WTC11 (cell line): ENCODE measurements around the gene HHIPL1. TPM values are rescaled to one million over a fixed set of nuclear protein-coding genes. Genes with fewer than 3 reads are reported as not detected.

Experiments
- ATAC-seq: fragments of 200-7000 bp; cut with Tn5 transposase; 2 replicates; pipeline ENCODE4 v1.10.0; 2021; ENCODE audit warnings: mild to moderate bottlenecking, moderate library complexity
- CTCF ChIA-PET: fragments of 300-600 bp; sonication (Branson Sonifier 250); formaldehyde crosslinking; loops from one replicate; lab custom pipeline; 2021; ENCODE audit warnings: antibody characterized with exemption; lab: Charles Lee
- POLR2A ChIA-PET: fragments of 350-600 bp; sonication (Branson Sonifier 250); formaldehyde crosslinking; loops from one replicate; lab custom pipeline; 2021; ENCODE audit warnings: antibody characterized with exemption; lab: Charles Lee
- DNase-seq: peaks from one replicate; pipeline ENCODE4 v3.0.0; 2021; ENCODE audit warnings: low spot score
- H3K27ac Mint-ChIP-seq: 2 replicates; pipeline ENCODE4 v1.8.0; 2021; ENCODE audit warnings: mixed read lengths
- H3K27me3 Mint-ChIP-seq: 2 replicates; pipeline ENCODE4 v1.8.0; 2021; ENCODE audit warnings: low read depth, mild to moderate bottlenecking, moderate library complexity, mixed read lengths
- H3K36me3 Mint-ChIP-seq: 2 replicates; pipeline ENCODE4 v1.8.0; 2021; ENCODE audit warnings: mixed read lengths
- H3K4me1 Mint-ChIP-seq: 2 replicates; pipeline ENCODE4 v1.8.0; 2022; ENCODE audit warnings: mixed read lengths
- H3K4me3 Mint-ChIP-seq: 2 replicates; pipeline ENCODE4 v1.8.0; 2021; ENCODE audit warnings: mild to moderate bottlenecking, moderate library complexity, mixed read lengths
- H3K9me3 Mint-ChIP-seq: 2 replicates; pipeline ENCODE4 v1.8.0; 2021; ENCODE audit warnings: mixed read lengths
- ATF1 ChIP-seq: sonication (generic); formaldehyde crosslinking; IDR thresholded peaks from 2 replicates; pipeline ENCODE4 v1.8.1; 2023; ENCODE audit warnings: mild to moderate bottlenecking, moderate library complexity, missing genetic modification reagents
- ERG ChIP-seq: fragments of 250-450 bp; sonication (Bioruptor Pico); IDR thresholded peaks from 2 replicates; pipeline ENCODE4 v1.8.0; 2021; ENCODE audit warnings: mild to moderate bottlenecking
- FOXK1 ChIP-seq: sonication (generic); formaldehyde crosslinking; IDR thresholded peaks from 2 replicates; pipeline ENCODE4 v1.8.0; 2022; ENCODE audit warnings: mild to moderate bottlenecking, moderate library complexity, missing genetic modification reagents
- GABPB1 ChIP-seq: sonication (generic); formaldehyde crosslinking; IDR thresholded peaks from 2 replicates; pipeline ENCODE4 v1.8.1; 2023; ENCODE audit warnings: mild to moderate bottlenecking, missing genetic modification reagents
- GTF2I ChIP-seq: fragments of 250-450 bp; sonication (Bioruptor Pico); conservative IDR thresholded peaks from 2 replicates; pipeline ENCODE4 v1.4.0; 2021; ENCODE audit warnings: mild to moderate bottlenecking
- JAZF1 ChIP-seq: fragments of 250-450 bp; sonication (Bioruptor Pico); IDR thresholded peaks from 2 replicates; pipeline ENCODE4 v1.9.0; 2021; ENCODE audit warnings: moderate library complexity, mild to moderate bottlenecking, inconsistent platforms
- JUN ChIP-seq: sonication (generic); formaldehyde crosslinking; IDR thresholded peaks from 2 replicates; pipeline ENCODE4 v1.8.0; 2023; ENCODE audit warnings: mild to moderate bottlenecking, missing genetic modification reagents
- MLX ChIP-seq: sonication (generic); formaldehyde crosslinking; IDR thresholded peaks from 2 replicates; pipeline ENCODE4 v1.8.1; 2023; ENCODE audit warnings: mild to moderate bottlenecking, missing genetic modification reagents, moderate library complexity
- MYBL2 ChIP-seq: sonication (generic); formaldehyde crosslinking; IDR thresholded peaks from 2 replicates; pipeline ENCODE4 v1.8.1; 2023; ENCODE audit warnings: mild to moderate bottlenecking, moderate library complexity, missing genetic modification reagents
- NR3C1 ChIP-seq: sonication (generic); formaldehyde crosslinking; conservative IDR thresholded peaks from 2 replicates; pipeline ENCODE4 v1.8.1; 2023; ENCODE audit warnings: low read depth, mild to moderate bottlenecking, missing genetic modification reagents
- SMAD3 ChIP-seq: sonication (generic); formaldehyde crosslinking; IDR thresholded peaks from 2 replicates; pipeline ENCODE4 v1.8.0; 2022; ENCODE audit warnings: missing genetic modification reagents, mild to moderate bottlenecking, borderline replicate concordance
- STAT6 ChIP-seq: sonication (generic); formaldehyde crosslinking; conservative IDR thresholded peaks from 2 replicates; pipeline ENCODE4 v1.8.1; 2023; ENCODE audit warnings: mild to moderate bottlenecking, low read depth, missing genetic modification reagents, moderate library complexity
- TP53 ChIP-seq: sonication (generic); formaldehyde crosslinking; IDR thresholded peaks from 2 replicates; pipeline ENCODE4 v1.8.1; 2023; ENCODE audit warnings: mild to moderate bottlenecking, missing genetic modification reagents
- ZNF219 ChIP-seq: sonication (generic); formaldehyde crosslinking; IDR thresholded peaks from 2 replicates; pipeline ENCODE4 v1.8.0; 2023; ENCODE audit warnings: missing genetic modification reagents, mild to moderate bottlenecking, borderline replicate concordance
- ZNF232 ChIP-seq: sonication (generic); formaldehyde crosslinking; IDR thresholded peaks from 2 replicates; pipeline ENCODE4 v1.8.0; 2022; ENCODE audit warnings: mild to moderate bottlenecking, missing genetic modification reagents
- ZNF263 ChIP-seq: sonication (generic); formaldehyde crosslinking; IDR thresholded peaks from 2 replicates; pipeline ENCODE4 v1.8.1; 2022; ENCODE audit warnings: low read depth, mild to moderate bottlenecking, moderate library complexity, missing genetic modification reagents
- ZNF396 ChIP-seq: fragments of 250-450 bp; sonication (Bioruptor Pico); IDR thresholded peaks from 2 replicates; pipeline ENCODE4 v1.8.0; 2021; ENCODE audit warnings: mild to moderate bottlenecking, moderate library complexity, borderline replicate concordance
- ZNF416 ChIP-seq: fragments of 250-450 bp; sonication (Bioruptor Pico); IDR thresholded peaks from 2 replicates; pipeline ENCODE4 v1.9.0; 2021; ENCODE audit warnings: mild to moderate bottlenecking, inconsistent platforms
- total RNA-seq: library from RNA; stranded (reverse); gene quantifications from 3 replicates; pipeline ENCODE4 v1.2.3, GENCODE V29; 2021
- TF ChIP-seq, protein P1 (sequence below): sonication (generic); formaldehyde crosslinking; IDR thresholded peaks from 2 replicates; pipeline ENCODE4 v1.8.0; 2022; ENCODE audit warnings: mild to moderate bottlenecking, missing genetic modification reagents
- TF ChIP-seq, protein P2 (sequence below): fragments of 250-450 bp; sonication (Bioruptor Pico); IDR thresholded peaks from 2 replicates; pipeline ENCODE4 v1.9.0; 2021; ENCODE audit warnings: moderate library complexity, mild to moderate bottlenecking, inconsistent platforms, borderline replicate concordance
- TF ChIP-seq, protein P3 (sequence below): fragments of 250-450 bp; sonication (Bioruptor Pico); IDR thresholded peaks from 2 replicates; pipeline ENCODE4 v1.9.0; 2021; ENCODE audit warnings: mild to moderate bottlenecking, borderline replicate concordance

The HHIPL1 gene
- total RNA-seq, 1 experiment from 2014 or later: 1.5 TPM

GRCh38 chr14:99608591-99608990 is 36.3 kb upstream of the HHIPL1 start:
- Mint-ChIP-seq H3K4me1 (peaks cover 6% of the 10 kb centered on the region), H3K4me3 (no peak overlapping the region)
- CTCF ChIA-PET: interaction anchor here (1.5 kb wide), 1 partner anchor 14 kb away, joined by 6 read pairs; no protein-coding TSS in a partner anchor
- POLR2A ChIA-PET: no interaction called here
- TF ChIP-seq ZNF416 (CRISPR knock-in tag): no peak
- TF ChIP-seq MYBL2 (CRISPR knock-in tag): no peak
- no peak for TF ChIP-seq GTF2I (CRISPR knock-in tag)
- TF ChIP-seq ZNF219: no peak
- no peak for TF ChIP-seq MLX (CRISPR knock-in tag)
- TF ChIP-seq ZNF232 (CRISPR knock-in tag): no peak
- no peak for TF ChIP-seq FOXK1 (CRISPR knock-in tag)
- TF ChIP-seq, protein P1, sequence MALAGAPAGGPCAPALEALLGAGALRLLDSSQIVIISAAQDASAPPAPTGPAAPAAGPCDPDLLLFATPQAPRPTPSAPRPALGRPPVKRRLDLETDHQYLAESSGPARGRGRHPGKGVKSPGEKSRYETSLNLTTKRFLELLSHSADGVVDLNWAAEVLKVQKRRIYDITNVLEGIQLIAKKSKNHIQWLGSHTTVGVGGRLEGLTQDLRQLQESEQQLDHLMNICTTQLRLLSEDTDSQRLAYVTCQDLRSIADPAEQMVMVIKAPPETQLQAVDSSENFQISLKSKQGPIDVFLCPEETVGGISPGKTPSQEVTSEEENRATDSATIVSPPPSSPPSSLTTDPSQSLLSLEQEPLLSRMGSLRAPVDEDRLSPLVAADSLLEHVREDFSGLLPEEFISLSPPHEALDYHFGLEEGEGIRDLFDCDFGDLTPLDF (CRISPR knock-in tag): no peak
- no peak for TF ChIP-seq GABPB1 (CRISPR knock-in tag)
- no peak for TF ChIP-seq SMAD3
- no peak for TF ChIP-seq ZNF263 (CRISPR knock-in tag)
- TF ChIP-seq, protein P2, sequence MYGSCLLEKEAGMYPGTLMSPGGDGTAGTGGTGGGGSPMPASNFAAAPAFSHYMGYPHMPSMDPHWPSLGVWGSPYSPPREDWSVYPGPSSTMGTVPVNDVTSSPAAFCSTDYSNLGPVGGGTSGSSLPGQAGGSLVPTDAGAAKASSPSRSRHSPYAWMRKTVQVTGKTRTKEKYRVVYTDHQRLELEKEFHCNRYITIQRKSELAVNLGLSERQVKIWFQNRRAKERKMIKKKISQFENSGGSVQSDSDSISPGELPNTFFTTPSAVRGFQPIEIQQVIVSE (CRISPR knock-in tag): no peak
- no peak for TF ChIP-seq TP53 (CRISPR knock-in tag)
- no peak for TF ChIP-seq ERG (CRISPR knock-in tag)
- TF ChIP-seq, all 79 proteins: peak for 0
- H3K36me3 Mint-ChIP-seq: no peaks in the 10 kb centered on the region
- no peak for ATAC-seq
- no peak overlapping the region for H3K27ac Mint-ChIP-seq
- no peak for DNase-seq
- peaks cover 21% of the 10 kb centered on the region for H3K27me3 Mint-ChIP-seq
- H3K9me3 Mint-ChIP-seq: no peaks in the 10 kb centered on the region

GRCh38 chr14:99609245-99610170 is 35.4 kb upstream of the HHIPL1 start:
- TF ChIP-seq NR3C1 (CRISPR knock-in tag) (no peak), JAZF1 (CRISPR knock-in tag) (no peak), ZNF396 (no peak), MYBL2 (CRISPR knock-in tag) (no peak), JUN (CRISPR knock-in tag) (no peak), STAT6 (CRISPR knock-in tag) (no peak), ATF1 (no peak)
- TF ChIP-seq, protein P3, sequence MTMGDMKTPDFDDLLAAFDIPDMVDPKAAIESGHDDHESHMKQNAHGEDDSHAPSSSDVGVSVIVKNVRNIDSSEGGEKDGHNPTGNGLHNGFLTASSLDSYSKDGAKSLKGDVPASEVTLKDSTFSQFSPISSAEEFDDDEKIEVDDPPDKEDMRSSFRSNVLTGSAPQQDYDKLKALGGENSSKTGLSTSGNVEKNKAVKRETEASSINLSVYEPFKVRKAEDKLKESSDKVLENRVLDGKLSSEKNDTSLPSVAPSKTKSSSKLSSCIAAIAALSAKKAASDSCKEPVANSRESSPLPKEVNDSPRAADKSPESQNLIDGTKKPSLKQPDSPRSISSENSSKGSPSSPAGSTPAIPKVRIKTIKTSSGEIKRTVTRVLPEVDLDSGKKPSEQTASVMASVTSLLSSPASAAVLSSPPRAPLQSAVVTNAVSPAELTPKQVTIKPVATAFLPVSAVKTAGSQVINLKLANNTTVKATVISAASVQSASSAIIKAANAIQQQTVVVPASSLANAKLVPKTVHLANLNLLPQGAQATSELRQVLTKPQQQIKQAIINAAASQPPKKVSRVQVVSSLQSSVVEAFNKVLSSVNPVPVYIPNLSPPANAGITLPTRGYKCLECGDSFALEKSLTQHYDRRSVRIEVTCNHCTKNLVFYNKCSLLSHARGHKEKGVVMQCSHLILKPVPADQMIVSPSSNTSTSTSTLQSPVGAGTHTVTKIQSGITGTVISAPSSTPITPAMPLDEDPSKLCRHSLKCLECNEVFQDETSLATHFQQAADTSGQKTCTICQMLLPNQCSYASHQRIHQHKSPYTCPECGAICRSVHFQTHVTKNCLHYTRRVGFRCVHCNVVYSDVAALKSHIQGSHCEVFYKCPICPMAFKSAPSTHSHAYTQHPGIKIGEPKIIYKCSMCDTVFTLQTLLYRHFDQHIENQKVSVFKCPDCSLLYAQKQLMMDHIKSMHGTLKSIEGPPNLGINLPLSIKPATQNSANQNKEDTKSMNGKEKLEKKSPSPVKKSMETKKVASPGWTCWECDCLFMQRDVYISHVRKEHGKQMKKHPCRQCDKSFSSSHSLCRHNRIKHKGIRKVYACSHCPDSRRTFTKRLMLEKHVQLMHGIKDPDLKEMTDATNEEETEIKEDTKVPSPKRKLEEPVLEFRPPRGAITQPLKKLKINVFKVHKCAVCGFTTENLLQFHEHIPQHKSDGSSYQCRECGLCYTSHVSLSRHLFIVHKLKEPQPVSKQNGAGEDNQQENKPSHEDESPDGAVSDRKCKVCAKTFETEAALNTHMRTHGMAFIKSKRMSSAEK (CRISPR knock-in tag): no peak
- ChIA-PET POLR2A (no interaction called here), CTCF (no interaction called here)
- Mint-ChIP-seq H3K4me1 (peaks cover 6% of the 10 kb centered on the region), H3K27me3 (peaks cover 21% of the 10 kb centered on the region), H3K9me3 (no peaks in the 10 kb centered on the region), H3K36me3 (no peaks in the 10 kb centered on the region), H3K27ac (no peak overlapping the region), H3K4me3 (no peak overlapping the region)
- ATAC-seq: no peak
- DNase-seq: no peak
